Measurements from ENCODE around the gene HEPACAM2.

HEPACAM2 gene

DNA sequence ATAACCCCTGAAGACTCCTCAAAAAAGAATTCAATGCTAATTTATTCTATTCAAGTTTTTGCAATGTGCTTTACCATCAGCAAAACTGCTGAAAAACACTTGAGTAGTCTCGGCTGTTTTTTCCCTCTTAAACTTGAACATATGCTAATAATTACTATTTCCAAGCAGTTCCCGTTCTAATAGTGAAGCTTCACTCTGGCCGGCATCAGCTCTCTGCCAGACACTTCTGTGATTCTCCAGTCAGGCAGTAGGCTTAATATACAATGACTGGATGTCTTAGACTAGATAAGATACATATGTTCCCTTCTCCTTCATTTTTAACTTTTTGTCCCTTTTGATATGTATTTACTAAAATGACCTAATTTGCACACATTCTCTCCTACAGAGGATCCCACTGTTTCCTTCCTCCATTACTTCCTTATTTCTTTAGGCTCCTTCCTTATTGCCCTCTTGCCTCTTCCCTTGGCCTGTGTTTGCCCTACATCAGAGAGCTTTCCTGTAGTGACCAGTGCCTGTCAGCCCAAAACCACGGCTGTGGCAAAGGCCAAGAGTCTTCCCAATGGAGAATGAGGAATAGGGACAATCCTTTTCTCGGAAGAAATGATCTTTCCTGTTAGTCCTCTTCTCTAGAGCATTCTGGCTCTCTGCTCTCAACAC lies 23.5 kb downstream of the HEPACAM2 start:
- no peak for DNase-seq

GRCh38 chr7:93198472-93198871 lies 27.8 kb downstream of the HEPACAM2 start:
- no peak for DNase-seq

- DNase-seq, result peak; percentile 1
Measured at GRCh38 chr7:93196336-93196735, 29.9 kb downstream of the HEPACAM2 start.

DNA sequence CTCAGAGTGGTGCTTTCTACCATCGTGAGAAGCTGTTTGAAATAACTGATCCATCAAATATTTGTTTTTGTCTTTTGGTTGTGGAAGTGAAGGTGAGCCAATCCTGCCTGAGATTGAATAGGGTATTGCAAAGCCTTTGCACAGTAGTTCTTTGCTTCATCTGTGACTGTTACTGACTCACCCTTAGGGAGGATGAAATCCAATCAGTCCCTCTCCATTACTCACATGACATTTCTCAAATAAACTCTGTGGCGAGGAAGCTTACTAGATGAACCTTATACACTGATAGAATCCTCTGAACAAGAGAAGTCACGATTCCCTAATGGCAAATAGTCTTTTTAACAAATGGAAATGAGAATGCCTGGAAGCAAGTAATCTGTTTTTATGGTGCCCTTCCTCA lies 31.9 kb downstream of the HEPACAM2 start:
- no peak for DNase-seq

- no peak for DNase-seq
Measured at GRCh38 chr7:93188870-93189634, 37.2 kb downstream of the HEPACAM2 start.

- DNase-seq, result no peak
Measured at GRCh38 chr7:93185303-93186027, 40.8 kb downstream of the HEPACAM2 start.

- DNase-seq, result no peak
Measured at GRCh38 chr7:93179173-93179572, 47.1 kb downstream of the HEPACAM2 start.

DNA sequence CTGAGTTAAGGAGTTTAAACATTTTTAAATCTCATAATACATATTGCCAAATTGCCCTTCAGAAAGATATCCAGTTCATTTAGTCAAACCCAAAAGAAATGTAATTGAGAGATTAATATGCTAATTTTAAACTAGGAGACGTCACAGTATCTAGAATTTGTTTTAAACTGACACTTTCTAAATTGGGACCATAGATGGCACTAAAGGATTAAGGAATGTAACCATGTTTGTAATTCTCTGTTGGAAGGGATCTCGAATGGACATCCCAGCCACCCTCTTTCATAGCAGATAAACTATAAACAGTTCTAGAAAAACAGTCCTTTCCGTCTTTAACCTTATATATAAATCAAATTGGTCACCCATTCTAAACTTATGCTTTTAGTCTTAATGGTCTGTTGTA lies 48.1 kb downstream of the HEPACAM2 start:
- no peak for DNase-seq

GRCh38 chr7:93176992-93177580 lies 49.2 kb downstream of the HEPACAM2 start:
- DNase-seq, result no peak

DNA sequence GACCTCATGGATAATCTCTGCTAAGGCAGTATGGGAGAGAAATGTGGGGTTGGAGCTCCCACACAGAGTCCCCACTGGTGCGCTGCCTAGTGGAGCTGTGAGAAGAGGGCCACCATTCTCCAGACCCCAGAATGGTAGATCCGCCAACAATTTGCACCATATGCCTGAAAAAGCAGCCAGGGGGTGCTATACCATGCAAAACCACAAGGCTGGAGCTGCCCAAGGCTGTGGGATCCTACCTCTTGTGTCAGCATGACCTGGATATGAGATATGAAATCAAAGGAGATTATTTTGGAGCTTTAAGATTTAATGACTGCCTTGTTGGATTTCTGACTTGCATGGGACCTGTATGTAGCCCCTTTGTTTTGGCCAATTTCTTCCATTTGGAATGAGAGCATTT lies 51.0 kb downstream of the HEPACAM2 start:
- no peak for DNase-seq

GRCh38 chr7:93172683-93173082 lies 53.6 kb downstream of the HEPACAM2 start:
- DNase-seq, result no peak

DNA sequence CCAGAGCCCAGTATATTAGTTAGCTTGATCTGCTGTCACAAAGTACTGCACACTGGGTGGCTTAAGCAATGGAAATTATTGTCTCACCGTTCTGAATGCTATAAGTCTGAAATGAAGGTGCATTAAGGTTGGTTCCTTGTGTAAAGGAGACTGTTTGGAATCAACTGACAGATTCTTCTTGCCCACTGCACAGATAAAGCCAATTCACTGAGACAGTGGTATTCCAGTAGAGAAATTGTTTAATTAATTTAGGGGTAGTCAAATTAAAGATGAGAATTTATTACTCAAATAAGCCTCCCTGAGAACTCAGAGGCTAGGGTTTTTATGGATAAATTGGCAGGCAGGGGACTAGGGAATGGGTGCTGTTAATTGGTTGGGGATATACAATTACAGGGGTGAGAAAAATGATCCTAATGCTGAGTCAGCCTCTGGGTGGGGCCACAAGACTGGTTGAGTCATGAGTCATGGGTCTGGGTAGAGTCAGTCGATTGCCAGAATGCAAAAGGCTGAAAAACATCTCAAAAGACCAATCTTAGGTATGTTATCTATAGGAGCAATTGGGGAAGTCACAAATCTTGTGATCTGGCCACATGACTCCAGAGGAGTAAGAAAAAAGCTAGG lies 54.6 kb downstream of the HEPACAM2 start:
- no peak for DNase-seq

- no peak for DNase-seq
Measured at GRCh38 chr7:93165447-93165846, 60.8 kb downstream of the HEPACAM2 start.

DNA sequence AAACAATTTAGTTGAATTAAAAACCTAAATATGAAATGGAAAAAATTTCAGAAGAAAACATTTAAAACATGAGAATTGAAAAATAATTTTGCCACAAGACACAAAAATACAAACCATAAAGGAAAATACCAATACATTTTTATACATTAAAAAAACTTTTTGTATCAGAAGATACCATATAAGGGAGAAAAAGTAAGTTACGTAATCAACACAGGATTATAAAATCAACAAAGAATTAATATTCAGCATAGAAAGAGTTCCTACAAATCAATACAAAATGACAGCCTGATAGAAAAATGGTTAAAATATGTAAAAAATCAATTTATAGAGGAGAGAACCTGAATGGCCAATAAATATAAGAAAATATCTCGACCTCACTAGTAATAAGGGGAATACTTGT lies 61.5 kb downstream of the HEPACAM2 start:
- no peak for DNase-seq

DNA sequence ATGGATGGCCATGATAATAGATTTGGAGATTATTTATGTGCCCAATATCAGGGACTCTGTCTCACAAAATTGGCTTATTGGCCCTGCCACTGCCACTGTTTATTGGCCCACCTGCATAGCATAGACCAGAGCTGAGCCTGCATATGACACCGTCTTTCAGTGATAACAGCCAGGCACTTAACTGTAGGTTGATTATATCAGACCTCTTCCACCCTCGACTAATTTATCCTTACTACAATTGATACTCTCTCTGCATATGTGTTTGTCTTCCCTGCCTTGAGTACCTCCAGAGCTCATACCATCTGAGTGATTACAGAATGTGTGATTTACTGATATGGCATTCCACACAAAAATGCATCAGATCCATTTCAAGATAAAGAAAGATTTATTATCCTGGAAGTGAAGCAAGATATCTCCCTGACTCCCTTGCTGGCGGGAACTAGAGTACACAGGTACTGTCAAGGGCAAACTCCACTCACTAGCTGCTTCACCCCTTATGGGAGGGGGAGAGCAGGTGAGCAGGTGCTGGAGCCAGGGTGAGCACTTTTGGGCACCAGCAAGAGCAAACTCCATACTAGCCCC lies 65.0 kb downstream of the HEPACAM2 start:
- DNase-seq, result no peak

- DNase-seq, result no peak
Measured at GRCh38 chr7:93160410-93160809, 65.9 kb downstream of the HEPACAM2 start.

DNA sequence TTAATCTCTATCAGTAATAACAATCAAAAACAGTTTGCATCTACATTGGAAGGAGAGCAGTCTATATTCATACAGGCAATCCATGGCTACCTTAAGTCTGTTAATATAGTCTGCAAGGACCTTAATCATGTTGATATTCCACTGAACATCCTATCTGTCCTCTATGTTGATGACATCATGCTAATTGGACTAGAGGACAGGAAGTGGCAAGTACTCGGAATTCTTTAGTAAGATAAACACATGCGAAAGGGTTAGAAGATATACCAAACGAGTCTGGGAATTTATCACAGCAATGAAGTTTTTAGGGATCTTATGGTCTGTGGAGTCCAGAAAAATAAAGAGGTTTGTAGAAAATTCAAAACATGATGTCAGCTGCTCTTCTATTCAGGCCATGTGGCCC lies 66.8 kb downstream of the HEPACAM2 start:
- DNase-seq, result no peak

DNA sequence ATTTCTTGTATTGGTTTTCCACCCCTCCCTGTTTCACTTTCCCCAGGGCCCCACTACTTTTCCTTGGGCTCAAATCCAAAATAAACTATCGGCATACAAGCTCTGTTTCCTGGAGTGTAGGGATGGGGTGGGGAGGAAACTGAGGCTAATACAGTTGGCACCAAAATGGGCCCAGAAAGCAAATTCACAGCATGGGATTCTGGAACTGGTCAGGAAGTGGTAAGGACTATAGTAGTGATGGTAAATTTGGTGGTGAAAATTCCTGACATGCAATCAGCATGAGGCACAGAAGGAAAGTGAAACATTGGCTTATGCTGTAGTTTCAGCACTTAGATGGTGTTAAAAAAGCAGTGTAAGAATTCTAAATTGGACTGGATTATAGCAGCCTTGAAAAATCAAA lies 69.4 kb downstream of the HEPACAM2 start:
- no peak for DNase-seq

- no peak for DNase-seq
Measured at GRCh38 chr7:93150200-93150835, 76.0 kb downstream of the HEPACAM2 start.

- DNase-seq, result no peak
Measured at GRCh38 chr7:93148727-93149126, 77.5 kb downstream of the HEPACAM2 start.

- DNase-seq, result no peak
Measured at GRCh38 chr7:93148144-93148543, 78.1 kb downstream of the HEPACAM2 start, which contains the start of gene SAMD9L. SAMD9L (minus strand) TSS chr7:93148385; CDS start chr7:93135971, 12,414 bp downstream.

DNA sequence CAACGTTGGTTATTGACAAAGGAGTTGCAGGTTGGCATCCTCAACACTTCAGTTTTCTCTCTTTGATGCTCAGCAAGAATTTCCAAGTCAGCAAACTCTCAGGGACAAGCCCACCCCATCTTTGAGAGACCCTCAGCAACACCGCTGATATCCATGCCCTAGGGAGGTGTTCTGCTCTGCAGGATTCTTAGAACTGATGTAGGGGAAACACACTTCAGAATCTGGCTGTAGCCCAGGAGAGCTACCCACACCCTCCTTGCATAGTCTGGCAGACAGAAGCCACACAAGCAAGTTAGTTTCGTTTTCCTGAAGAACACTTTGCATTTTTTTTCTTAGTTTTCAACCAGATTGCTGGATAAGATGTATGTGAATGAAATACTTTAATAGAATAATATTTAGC lies 78.9 kb downstream of the HEPACAM2 start:
- DNase-seq, result peak; percentile 33

Data from CD4-positive, alpha-beta T cell treated with Interferon gamma for 1 hour (primary cell).